ENCODE data around the gene S100A8.

DNA sequence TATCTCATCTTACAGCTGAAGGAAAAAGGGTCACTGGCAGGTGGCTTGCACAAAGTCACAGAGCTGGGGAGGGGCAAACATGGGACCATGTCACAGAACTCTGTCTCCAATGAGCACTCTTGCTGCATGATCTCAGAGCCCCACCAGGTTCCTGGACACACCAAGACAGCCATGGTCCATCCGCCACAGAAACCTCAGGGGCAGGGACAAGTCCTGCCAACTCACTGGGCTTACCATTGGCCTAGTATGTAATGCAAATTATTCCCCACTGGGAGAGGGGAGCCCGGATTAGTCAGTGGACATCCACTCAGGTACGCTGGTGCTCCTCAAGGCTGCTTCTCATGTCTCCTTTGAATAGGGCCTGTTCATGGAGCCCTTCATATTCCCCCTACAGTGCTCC lies 39.7 kb upstream of the S100A8 start:
- TF ChIP-seq, protein P1, sequence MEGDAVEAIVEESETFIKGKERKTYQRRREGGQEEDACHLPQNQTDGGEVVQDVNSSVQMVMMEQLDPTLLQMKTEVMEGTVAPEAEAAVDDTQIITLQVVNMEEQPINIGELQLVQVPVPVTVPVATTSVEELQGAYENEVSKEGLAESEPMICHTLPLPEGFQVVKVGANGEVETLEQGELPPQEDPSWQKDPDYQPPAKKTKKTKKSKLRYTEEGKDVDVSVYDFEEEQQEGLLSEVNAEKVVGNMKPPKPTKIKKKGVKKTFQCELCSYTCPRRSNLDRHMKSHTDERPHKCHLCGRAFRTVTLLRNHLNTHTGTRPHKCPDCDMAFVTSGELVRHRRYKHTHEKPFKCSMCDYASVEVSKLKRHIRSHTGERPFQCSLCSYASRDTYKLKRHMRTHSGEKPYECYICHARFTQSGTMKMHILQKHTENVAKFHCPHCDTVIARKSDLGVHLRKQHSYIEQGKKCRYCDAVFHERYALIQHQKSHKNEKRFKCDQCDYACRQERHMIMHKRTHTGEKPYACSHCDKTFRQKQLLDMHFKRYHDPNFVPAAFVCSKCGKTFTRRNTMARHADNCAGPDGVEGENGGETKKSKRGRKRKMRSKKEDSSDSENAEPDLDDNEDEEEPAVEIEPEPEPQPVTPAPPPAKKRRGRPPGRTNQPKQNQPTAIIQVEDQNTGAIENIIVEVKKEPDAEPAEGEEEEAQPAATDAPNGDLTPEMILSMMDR (IDR thresholded peaks at IDR 0.05; ENCODE audit: low read depth, low read length) = no peak
- no peak for TF ChIP-seq EZH2phosphoT487 (IDR thresholded peaks at IDR 0.05; ENCODE audit: low read depth)

Measured in OCI-LY3 (cell line).